Activated T-helper 17 cell treated with anti-CD3 and anti-CD28 coated beads, Interleukin-2, amount 50 U/mL, for 72 hours (primary cell): Measurements from ENCODE around the gene SPEF1. TPM values are rescaled to one million over a fixed set of nuclear protein-coding genes. Genes with fewer than 3 reads are reported as not detected.

Experiments used
- ATAC-seq: fragments of 150-1000 bp; cut with Tn5 transposase; replicated peaks from 2 replicates; pipeline ENCODE4 v1.10.0; 2021; ENCODE audit warnings: mild to moderate bottlenecking, moderate library complexity
- H3K27ac Mint-ChIP-seq: one replicate; pipeline ENCODE4 v1.8.0; 2022; ENCODE audit warnings: mixed read lengths
- H3K27me3 Mint-ChIP-seq: one replicate; pipeline ENCODE4 v1.8.0; 2022; ENCODE audit warnings: mixed read lengths
- H3K36me3 Mint-ChIP-seq: one replicate; pipeline ENCODE4 v1.8.0; 2022; ENCODE audit warnings: low read depth, mild to moderate bottlenecking, mixed read lengths
- H3K4me1 Mint-ChIP-seq: one replicate; pipeline ENCODE4 v1.8.0; 2022; ENCODE audit warnings: mixed read lengths
- H3K4me3 Mint-ChIP-seq: one replicate; pipeline ENCODE4 v1.8.0; 2022; ENCODE audit warnings: mild to moderate bottlenecking, mixed read lengths
- H3K9me3 Mint-ChIP-seq: one replicate; pipeline ENCODE4 v1.8.0; 2022; ENCODE audit warnings: mixed read lengths
- total RNA-seq, 2 donors: library from RNA; stranded (reverse); gene quantifications; one replicate each; pipeline ENCODE4 v1.2.3, GENCODE V29; 2022

SPEF1 gene
- total RNA-seq, 2 donors from 2014 or later, result 0.24 TPM

GRCh38 chr20:3768342-3769130 is 12.7 kb downstream of the SPEF1 start:
- H3K27me3 Mint-ChIP-seq, result no peaks in the 10 kb centered on the region
- ATAC-seq, result peak; percentile 65
- no peaks in the 10 kb centered on the region for H3K9me3 Mint-ChIP-seq
- H3K27ac Mint-ChIP-seq, result peak overlapping the region; percentile 94
- peaks cover 12% of the 10 kb centered on the region for H3K4me1 Mint-ChIP-seq
- H3K36me3 Mint-ChIP-seq, result no peaks in the 10 kb centered on the region
- peak overlapping the region; percentile 89 for H3K4me3 Mint-ChIP-seq

- H3K4me1 Mint-ChIP-seq, result peaks cover 12% of the 10 kb centered on the region
- H3K27ac Mint-ChIP-seq, result peak within 1 kb of the TSS; percentile 94
- no peaks in the 10 kb centered on the region for H3K9me3 Mint-ChIP-seq
- H3K27me3 Mint-ChIP-seq, result no peaks in the 10 kb centered on the region
- H3K4me3 Mint-ChIP-seq, result peak within 1 kb of the TSS; percentile 89
- ATAC-seq, result peak; percentile 94
- H3K36me3 Mint-ChIP-seq, result no peaks in the 10 kb centered on the region
Measured at GRCh38 chr20:3767427-3768341, 13.6 kb downstream of the SPEF1 start, which contains the start of gene ADISSP. ADISSP (minus strand) TSS chr20:3767753; CDS start chr20:3760100, 7,653 bp downstream.

- H3K36me3 Mint-ChIP-seq, result peaks cover under 1% of the 10 kb centered on the region
- H3K4me3 Mint-ChIP-seq, result peak overlapping the region; percentile 89
- no peaks in the 10 kb centered on the region for H3K9me3 Mint-ChIP-seq
- H3K27me3 Mint-ChIP-seq, result no peaks in the 10 kb centered on the region
- peaks cover 12% of the 10 kb centered on the region for H3K4me1 Mint-ChIP-seq
- ATAC-seq, result no peak
- H3K27ac Mint-ChIP-seq, result peak overlapping the region; percentile 83
Measured at GRCh38 chr20:3767110-3767426, 14.2 kb downstream of the SPEF1 start.

- peaks cover 5% of the 10 kb centered on the region for H3K36me3 Mint-ChIP-seq
- no peaks in the 10 kb centered on the region for H3K9me3 Mint-ChIP-seq
- H3K4me1 Mint-ChIP-seq, result peaks cover 12% of the 10 kb centered on the region
- H3K27ac Mint-ChIP-seq, result peak overlapping the region; percentile 83
- H3K4me3 Mint-ChIP-seq, result peak overlapping the region; percentile 89
- H3K27me3 Mint-ChIP-seq, result no peaks in the 10 kb centered on the region
- ATAC-seq, result no peak
Measured at GRCh38 chr20:3766422-3767109, 14.7 kb downstream of the SPEF1 start.

GRCh38 chr20:3765171-3765882 is 15.9 kb downstream of the SPEF1 start:
- Mint-ChIP-seq H3K27ac (no peak overlapping the region), H3K4me3 (peak overlapping the region; percentile 89), H3K4me1 (peaks cover 12% of the 10 kb centered on the region), H3K36me3 (peaks cover 7% of the 10 kb centered on the region), H3K9me3 (no peaks in the 10 kb centered on the region), H3K27me3 (no peaks in the 10 kb centered on the region)
- no peak for ATAC-seq

- Mint-ChIP-seq H3K36me3 (peaks cover 7% of the 10 kb centered on the region), H3K4me1 (peaks cover 12% of the 10 kb centered on the region), H3K9me3 (no peaks in the 10 kb centered on the region), H3K27me3 (no peaks in the 10 kb centered on the region), H3K27ac (no peak overlapping the region), H3K4me3 (no peak overlapping the region)
- ATAC-seq, result no peak
Measured at GRCh38 chr20:3764659-3765058, 16.6 kb downstream of the SPEF1 start.

- Mint-ChIP-seq H3K27ac (no peak overlapping the region), H3K36me3 (peaks cover 7% of the 10 kb centered on the region), H3K4me1 (peaks cover 8% of the 10 kb centered on the region), H3K9me3 (no peaks in the 10 kb centered on the region), H3K4me3 (no peak overlapping the region), H3K27me3 (no peaks in the 10 kb centered on the region)
- no peak for ATAC-seq
Measured at GRCh38 chr20:3763671-3764601, 17.3 kb downstream of the SPEF1 start.

- no peaks in the 10 kb centered on the region for H3K27me3 Mint-ChIP-seq
Measured at GRCh38 chr20:3760655-3761348, 20.4 kb downstream of the SPEF1 start.

GRCh38 chr20:3759884-3760283 is 21.4 kb downstream of the SPEF1 start:
- no peak overlapping the region for H3K4me3 Mint-ChIP-seq
- no peak for ATAC-seq
- no peaks in the 10 kb centered on the region for H3K27me3 Mint-ChIP-seq
- H3K9me3 Mint-ChIP-seq, result no peaks in the 10 kb centered on the region
- peak overlapping the region; percentile 12 for H3K27ac Mint-ChIP-seq
- peaks cover 23% of the 10 kb centered on the region for H3K36me3 Mint-ChIP-seq
- H3K4me1 Mint-ChIP-seq, result no peaks in the 10 kb centered on the region

More at GRCh38 chr20:3760655-3761348, 20.4 kb downstream of the SPEF1 start:
- Mint-ChIP-seq H3K9me3 (no peaks in the 10 kb centered on the region), H3K27ac (no peak overlapping the region), H3K4me1 (no peaks in the 10 kb centered on the region), H3K4me3 (no peak overlapping the region), H3K36me3 (peaks cover 23% of the 10 kb centered on the region)
- ATAC-seq, result no peak

- Mint-ChIP-seq H3K27ac (peak overlapping the region; percentile 12), H3K27me3 (no peaks in the 10 kb centered on the region), H3K9me3 (no peaks in the 10 kb centered on the region), H3K36me3 (peaks cover 23% of the 10 kb centered on the region), H3K4me1 (no peaks in the 10 kb centered on the region), H3K4me3 (no peak overlapping the region)
- no peak for ATAC-seq
Measured at GRCh38 chr20:3759316-3759823, 21.9 kb downstream of the SPEF1 start.

GRCh38 chr20:3758566-3758965 is 22.7 kb downstream of the SPEF1 start:
- H3K27me3 Mint-ChIP-seq, result no peaks in the 10 kb centered on the region
- no peak overlapping the region for H3K27ac Mint-ChIP-seq
- H3K4me3 Mint-ChIP-seq, result no peak overlapping the region
- ATAC-seq, result no peak
- peaks cover 23% of the 10 kb centered on the region for H3K36me3 Mint-ChIP-seq
- no peaks in the 10 kb centered on the region for H3K9me3 Mint-ChIP-seq
- H3K4me1 Mint-ChIP-seq, result no peaks in the 10 kb centered on the region

GRCh38 chr20:3757268-3757667 is 24.0 kb downstream of the SPEF1 start:
- H3K27ac Mint-ChIP-seq, result no peak overlapping the region
- H3K27me3 Mint-ChIP-seq, result no peaks in the 10 kb centered on the region
- ATAC-seq, result no peak
- H3K9me3 Mint-ChIP-seq, result no peaks in the 10 kb centered on the region
- H3K36me3 Mint-ChIP-seq, result peaks cover 23% of the 10 kb centered on the region
- H3K4me1 Mint-ChIP-seq, result no peaks in the 10 kb centered on the region
- H3K4me3 Mint-ChIP-seq, result no peak overlapping the region
